Measurements from ENCODE around the gene PDCD11. TPM values are rescaled to one million over a fixed set of nuclear protein-coding genes. Genes with fewer than 3 reads are reported as not detected.

Gene PDCD11
- polyA plus RNA-seq, 1 experiment: 18.5 TPM

- no peaks in the 10 kb centered on the region for H3K27me3 ChIP-seq (ENCODE audit: control insufficient read depth, insufficient read depth, low read length)
- ChIA-PET POLR2A (no interaction called here), CTCF (interaction anchor here (0.6 to 6.9 kb wide), 11 partner anchors 9 to 274 kb away, joined by 3 to 112 read pairs (median 7); no protein-coding TSS in a partner anchor)
- no peaks in the 10 kb centered on the region for H3K9me3 ChIP-seq (ENCODE audit: control insufficient read depth, insufficient read depth, low read length)
- TF ChIP-seq, protein P1, sequence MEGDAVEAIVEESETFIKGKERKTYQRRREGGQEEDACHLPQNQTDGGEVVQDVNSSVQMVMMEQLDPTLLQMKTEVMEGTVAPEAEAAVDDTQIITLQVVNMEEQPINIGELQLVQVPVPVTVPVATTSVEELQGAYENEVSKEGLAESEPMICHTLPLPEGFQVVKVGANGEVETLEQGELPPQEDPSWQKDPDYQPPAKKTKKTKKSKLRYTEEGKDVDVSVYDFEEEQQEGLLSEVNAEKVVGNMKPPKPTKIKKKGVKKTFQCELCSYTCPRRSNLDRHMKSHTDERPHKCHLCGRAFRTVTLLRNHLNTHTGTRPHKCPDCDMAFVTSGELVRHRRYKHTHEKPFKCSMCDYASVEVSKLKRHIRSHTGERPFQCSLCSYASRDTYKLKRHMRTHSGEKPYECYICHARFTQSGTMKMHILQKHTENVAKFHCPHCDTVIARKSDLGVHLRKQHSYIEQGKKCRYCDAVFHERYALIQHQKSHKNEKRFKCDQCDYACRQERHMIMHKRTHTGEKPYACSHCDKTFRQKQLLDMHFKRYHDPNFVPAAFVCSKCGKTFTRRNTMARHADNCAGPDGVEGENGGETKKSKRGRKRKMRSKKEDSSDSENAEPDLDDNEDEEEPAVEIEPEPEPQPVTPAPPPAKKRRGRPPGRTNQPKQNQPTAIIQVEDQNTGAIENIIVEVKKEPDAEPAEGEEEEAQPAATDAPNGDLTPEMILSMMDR (IDR thresholded peaks at IDR 0.05; ENCODE audit: low read depth, low read length): no peak
- H3K4me3 ChIP-seq (ENCODE audit: low read depth, low read length): no peak overlapping the region
- no peak overlapping the region for H3K27ac ChIP-seq (ENCODE audit: low read depth, low read length)
- DNase-seq (ENCODE audit: low read depth, low spot score): no peak
These were observed 21.2 kb downstream of the PDCD11 start for GRCh38 chr10:103417601-103418000.

DNA sequence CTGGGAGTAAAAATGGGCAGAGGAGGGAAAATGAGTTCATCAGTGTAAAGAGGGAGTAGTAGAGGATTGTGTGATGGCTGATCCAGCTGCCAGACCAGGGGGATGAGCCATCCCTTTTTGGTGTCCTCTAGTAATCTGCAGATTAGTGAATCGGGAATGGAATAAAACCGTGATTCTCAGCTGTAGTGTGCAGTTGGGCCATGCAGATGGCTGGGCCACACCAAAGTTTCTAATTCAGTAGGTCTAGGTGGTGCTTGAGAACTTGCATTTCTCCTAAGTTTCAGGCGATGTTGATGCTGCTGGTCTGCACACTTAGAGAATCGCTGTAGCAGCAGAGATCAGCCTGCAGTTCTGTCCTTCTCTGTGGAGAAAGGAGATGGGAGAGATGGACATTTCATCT lies 22.7 kb downstream of the PDCD11 start:
- CTCF ChIA-PET: interaction anchor here (2.9 to 6.9 kb wide), 2 partner anchors 65 to 124 kb away, joined by 10 to 112 read pairs; no protein-coding TSS in a partner anchor
- POLR2A ChIA-PET: no interaction called here
- H3K27ac ChIP-seq (ENCODE audit: low read depth, low read length): no peak overlapping the region
- H3K4me3 ChIP-seq (ENCODE audit: low read depth, low read length): no peak overlapping the region
- TF ChIP-seq, protein P1 (IDR thresholded peaks at IDR 0.05; ENCODE audit: low read depth, low read length): no peak
- H3K27me3 ChIP-seq (ENCODE audit: control insufficient read depth, insufficient read depth, low read length): no peaks in the 10 kb centered on the region
- DNase-seq (ENCODE audit: low read depth, low spot score): no peak
- no peaks in the 10 kb centered on the region for H3K9me3 ChIP-seq (ENCODE audit: control insufficient read depth, insufficient read depth, low read length)

GRCh38 chr10:103423748-103424147 lies 27.3 kb downstream of the PDCD11 start:
- CTCF ChIA-PET: no interaction called here
- no peak for DNase-seq (ENCODE audit: low read depth, low spot score)
- POLR2A ChIA-PET: interaction anchor here (1.4 kb wide), 1 partner anchor 10 kb away, joined by 3 read pairs; no protein-coding TSS in a partner anchor
- Histone ChIP-seq H3K27me3 (ENCODE audit: control insufficient read depth, insufficient read depth, low read length) (no peaks in the 10 kb centered on the region), H3K27ac (ENCODE audit: low read depth, low read length) (no peak overlapping the region), H3K4me3 (ENCODE audit: low read depth, low read length) (no peak overlapping the region), H3K9me3 (ENCODE audit: control insufficient read depth, insufficient read depth, low read length) (no peaks in the 10 kb centered on the region)
- TF ChIP-seq, protein P1 (IDR thresholded peaks at IDR 0.05; ENCODE audit: low read depth, low read length): no peak

DNA sequence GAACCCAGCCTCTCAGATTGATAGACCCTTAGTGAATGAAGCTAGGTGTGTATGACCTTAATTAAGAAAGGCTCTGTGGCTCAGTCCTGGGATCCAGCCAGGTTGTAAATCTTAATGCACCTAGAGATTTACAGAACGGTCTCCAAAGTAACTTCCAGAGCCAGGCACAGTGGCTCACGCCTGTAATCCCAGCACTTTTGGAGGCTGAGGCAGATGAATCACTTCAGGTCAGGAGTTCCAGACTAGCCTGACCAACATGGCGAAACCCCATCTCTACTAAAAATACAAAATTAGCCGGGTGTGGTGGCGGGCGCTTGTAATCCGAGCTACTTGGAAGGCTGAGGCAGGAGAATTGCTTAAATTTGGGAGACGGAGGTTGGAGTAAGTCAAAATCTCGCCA lies 31.4 kb downstream of the PDCD11 start:
- no peak for DNase-seq (ENCODE audit: low read depth, low spot score)
- ChIA-PET CTCF (interaction anchor here (0.8 to 1.9 kb wide), 3 partner anchors 11 to 58 kb away, joined by 3 to 6 read pairs (median 3); no protein-coding TSS in a partner anchor), POLR2A (no interaction called here)
- Histone ChIP-seq H3K27ac (ENCODE audit: low read depth, low read length) (no peak overlapping the region), H3K9me3 (ENCODE audit: control insufficient read depth, insufficient read depth, low read length) (no peaks in the 10 kb centered on the region), H3K4me3 (ENCODE audit: low read depth, low read length) (no peak overlapping the region), H3K27me3 (ENCODE audit: control insufficient read depth, insufficient read depth, low read length) (no peaks in the 10 kb centered on the region)
- TF ChIP-seq, protein P1 (IDR thresholded peaks at IDR 0.05; ENCODE audit: low read depth, low read length): no peak

DNA sequence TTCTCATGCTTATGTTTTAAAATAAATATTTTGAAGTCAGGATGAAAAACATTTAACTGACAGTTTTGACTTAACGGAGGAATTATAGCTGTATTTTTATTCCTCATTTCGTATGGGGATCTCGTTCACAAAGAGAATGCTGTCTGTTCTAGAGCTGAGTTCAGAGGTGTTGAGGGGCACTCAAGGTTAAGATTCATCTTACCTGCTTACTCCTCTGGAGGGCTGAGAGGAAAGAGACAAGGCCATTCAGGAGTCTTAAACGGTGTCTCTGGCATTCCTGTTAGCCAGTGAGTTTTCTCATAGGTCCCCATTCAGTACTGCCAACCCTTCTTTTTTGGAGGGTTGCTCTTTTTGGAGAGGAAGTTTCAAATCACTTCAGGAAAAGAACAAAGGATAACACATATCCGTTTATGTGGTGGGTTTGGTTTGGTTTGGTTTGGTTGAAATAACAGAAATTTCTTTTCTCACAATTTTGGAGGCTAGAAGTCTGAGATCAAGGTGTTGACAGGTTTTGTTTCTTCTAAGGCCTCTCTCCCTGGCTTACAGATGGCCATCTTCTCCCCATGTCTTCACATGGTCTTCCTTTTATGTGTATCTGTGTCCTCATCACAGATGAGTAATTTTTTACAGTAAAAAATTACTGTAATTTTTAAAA lies 32.7 kb downstream of the PDCD11 start:
- H3K27me3 ChIP-seq (ENCODE audit: control insufficient read depth, insufficient read depth, low read length): no peaks in the 10 kb centered on the region
- ChIA-PET POLR2A (no interaction called here), CTCF (no interaction called here)
- H3K4me3 ChIP-seq (ENCODE audit: low read depth, low read length): no peak overlapping the region
- TF ChIP-seq, protein P1 (IDR thresholded peaks at IDR 0.05; ENCODE audit: low read depth, low read length): no peak
- no peak overlapping the region for H3K27ac ChIP-seq (ENCODE audit: low read depth, low read length)
- DNase-seq (ENCODE audit: low read depth, low spot score): no peak
- no peaks in the 10 kb centered on the region for H3K9me3 ChIP-seq (ENCODE audit: control insufficient read depth, insufficient read depth, low read length)

All from AG04450 (cell line).